Measurements from ENCODE around the gene NAA16. TPM values are rescaled to one million over a fixed set of nuclear protein-coding genes. Genes with fewer than 3 reads are reported as not detected.
"Not testable (repeated sequence)": the region's sequence is repeated elsewhere in the genome, so short reads cannot be mapped to it uniquely, and the experiment has no call there.

NAA16 gene
- polyA plus RNA-seq (ENCODE audit: low read depth in 6 of 6) = 10 to 100 TPM in 2 of 6 donors, 1 to 10 TPM in 4; 7.7 to 18.1 (median 9.9) TPM

DNA sequence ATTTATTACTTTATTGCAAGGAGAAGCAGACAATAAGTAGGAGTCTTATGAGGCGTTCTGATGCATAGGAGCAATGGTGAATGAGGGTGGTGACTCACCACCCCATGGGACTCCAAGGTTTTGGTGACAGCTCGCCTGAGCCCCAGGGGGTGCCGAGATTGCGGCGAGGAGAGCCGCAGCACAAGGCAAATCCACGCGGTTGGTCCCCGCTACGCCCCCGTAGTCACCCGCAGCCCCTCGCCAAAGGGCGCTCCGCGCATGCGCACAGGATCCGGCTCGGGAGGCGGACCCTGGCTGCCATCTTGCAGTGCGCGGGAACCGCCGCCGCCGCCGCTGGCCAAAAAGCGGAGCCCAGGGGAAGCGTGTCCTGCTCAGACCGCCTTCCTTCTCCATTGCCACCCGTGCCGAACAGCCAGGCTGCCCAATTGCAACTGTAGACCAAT is at the start of gene NAA16:
Gene NAA16 (plus strand): TSS at position 305 of the 443 bp plus-strand sequence. CDS start 262 bp downstream, outside the sequence.
- Mint-ChIP-seq H3K4me1 (peaks cover 7 to 36% (median 24%) of the 10 kb centered on the region in 3 donors), H3K27ac (peak within 1 kb of the TSS; percentile 93 to 98 (median 94)), H3K36me3 (no peaks in the 10 kb centered on the region), H3K27me3 (peaks cover 0 to 2% (median under 1%) of the 10 kb centered on the region in 3 donors), H3K9me3 (no peaks in the 10 kb centered on the region), H3K4me3 (peak within 1 kb of the TSS; percentile 90 to 98 (median 96))
- ATAC-seq (ENCODE audit: low read depth in 2 of 2) = peak; percentile 79 to 82
- DNase-seq = peak; percentile 93

DNA sequence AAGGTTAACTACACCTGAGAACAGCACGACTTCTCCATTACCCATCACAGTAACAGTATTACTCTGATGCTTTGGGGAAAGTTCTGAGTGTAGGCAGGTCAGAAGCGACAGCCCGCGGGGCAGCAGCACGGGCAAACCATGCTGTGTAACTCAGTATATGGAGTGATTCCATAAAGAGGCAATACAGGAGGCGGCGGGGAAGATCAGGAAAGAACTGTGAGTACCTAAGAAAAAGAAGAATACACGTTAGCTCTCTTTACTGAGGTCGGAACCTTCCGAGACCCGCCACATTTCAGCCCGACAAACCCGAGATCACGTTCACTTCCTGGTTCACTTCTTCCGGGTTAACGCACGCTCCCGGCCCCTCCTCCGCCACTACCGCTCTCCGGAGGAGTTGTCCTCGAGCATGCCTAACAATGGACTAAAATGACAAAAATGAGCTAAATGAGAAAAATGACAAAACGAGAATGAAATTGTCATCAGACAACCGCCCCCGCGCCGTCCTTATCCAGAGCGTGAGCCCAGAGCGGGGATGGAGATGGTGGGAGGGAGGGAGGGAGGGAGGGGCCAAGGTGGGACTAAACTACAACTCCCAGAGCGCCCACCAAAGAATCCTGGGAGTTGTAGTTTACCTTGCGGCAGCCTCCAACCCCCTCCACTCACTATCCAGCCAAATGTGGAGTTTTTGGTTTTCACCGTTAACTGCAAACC is 47.7 kb upstream of the NAA16 start, which contains the start of gene MTRF1:
Gene MTRF1 (minus strand): TSS at position 316 of the 711 bp plus-strand sequence. CDS start 2,669 bp downstream, outside the sequence.
- peak; percentile 84 for DNase-seq
- H3K27ac Mint-ChIP-seq = peak within 1 kb of the TSS; percentile 95 to 100 (median 99)
- H3K4me3 Mint-ChIP-seq = peak within 1 kb of the TSS; percentile 87 to 100 (median 100)
- H3K9me3 Mint-ChIP-seq = peaks cover 0 to 8% (median 5%) of the 10 kb centered on the region in 7 donors
- H3K36me3 Mint-ChIP-seq = peaks cover 0 to 8% of the 10 kb centered on the region in 2 donors
- H3K27me3 Mint-ChIP-seq = no peaks in the 10 kb centered on the region
- ATAC-seq (ENCODE audit: low read depth in 2 of 2) = peak; percentile 92 to 93
- peaks cover 10 to 18% (median 14%) of the 10 kb centered on the region in 3 donors for H3K4me1 Mint-ChIP-seq

GRCh38 chr13:41267106-41267505 is 44.0 kb upstream of the NAA16 start:
- H3K27ac Mint-ChIP-seq = no peak overlapping the region
- H3K4me3 Mint-ChIP-seq = no peak overlapping the region
- peaks cover 0 to 16% (median 10%) of the 10 kb centered on the region in 7 donors for H3K9me3 Mint-ChIP-seq
- H3K4me1 Mint-ChIP-seq = peaks cover 12 to 22% (median 15%) of the 10 kb centered on the region in 3 donors
- H3K36me3 Mint-ChIP-seq = no peaks in the 10 kb centered on the region
- DNase-seq (no peak), ATAC-seq (ENCODE audit: low read depth in 2 of 2) (no peak)
- H3K27me3 Mint-ChIP-seq = no peaks in the 10 kb centered on the region

- Mint-ChIP-seq H3K36me3 (no peaks in the 10 kb centered on the region), H3K9me3 (peaks cover 0 to 16% (median 10%) of the 10 kb centered on the region in 7 donors), H3K27ac (no peak overlapping the region), H3K4me1 (peaks cover 9 to 10% (median 10%) of the 10 kb centered on the region in 3 donors), H3K4me3 (no peak overlapping the region), H3K27me3 (no peaks in the 10 kb centered on the region)
- ATAC-seq (ENCODE audit: low read depth in 2 of 2) (no peak), DNase-seq (no peak)
Observed at GRCh38 chr13:41268764-41269163, 42.3 kb upstream of the NAA16 start.

DNA sequence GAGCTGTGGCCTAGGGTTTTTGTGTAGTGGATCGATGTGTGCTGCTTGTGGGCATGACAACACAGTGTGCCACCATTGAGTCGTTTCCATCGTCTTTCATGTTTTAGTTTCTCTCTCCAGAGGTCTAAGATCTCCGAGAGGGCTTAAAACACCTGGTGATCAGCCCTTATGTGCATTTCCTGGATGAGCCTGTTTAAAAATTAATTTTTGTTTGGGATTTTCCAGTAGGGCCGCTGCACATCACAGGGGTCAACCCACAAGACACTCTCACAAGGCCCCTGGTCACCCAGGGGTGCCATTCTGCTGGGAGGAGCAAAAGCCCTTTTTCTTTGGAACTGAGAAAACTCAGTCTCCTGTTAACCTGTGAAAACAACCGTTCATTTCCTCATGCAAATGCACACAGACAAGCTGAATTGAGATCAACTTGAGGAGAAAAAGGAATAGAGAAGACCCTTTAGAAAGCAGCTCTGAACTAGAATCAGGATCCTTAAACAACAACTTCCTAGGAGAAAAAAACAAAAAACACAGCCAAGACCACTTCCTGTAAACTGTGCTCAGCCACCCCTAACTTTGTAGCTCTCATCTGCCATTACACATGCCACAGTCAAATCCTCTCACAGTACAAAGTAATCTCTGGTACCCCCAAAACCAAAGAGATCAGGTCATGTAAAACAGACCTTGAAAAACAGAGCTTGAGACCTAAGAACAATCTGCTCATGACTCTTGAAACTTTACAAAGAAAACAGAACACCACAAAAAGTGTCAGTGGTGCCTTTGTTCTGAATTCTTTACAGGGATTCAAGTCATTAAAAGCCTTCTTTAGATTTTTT is 39.4 kb upstream of the NAA16 start:
- Mint-ChIP-seq H3K4me1 (peaks cover 9 to 10% (median 10%) of the 10 kb centered on the region in 3 donors), H3K36me3 (no peaks in the 10 kb centered on the region)

DNA sequence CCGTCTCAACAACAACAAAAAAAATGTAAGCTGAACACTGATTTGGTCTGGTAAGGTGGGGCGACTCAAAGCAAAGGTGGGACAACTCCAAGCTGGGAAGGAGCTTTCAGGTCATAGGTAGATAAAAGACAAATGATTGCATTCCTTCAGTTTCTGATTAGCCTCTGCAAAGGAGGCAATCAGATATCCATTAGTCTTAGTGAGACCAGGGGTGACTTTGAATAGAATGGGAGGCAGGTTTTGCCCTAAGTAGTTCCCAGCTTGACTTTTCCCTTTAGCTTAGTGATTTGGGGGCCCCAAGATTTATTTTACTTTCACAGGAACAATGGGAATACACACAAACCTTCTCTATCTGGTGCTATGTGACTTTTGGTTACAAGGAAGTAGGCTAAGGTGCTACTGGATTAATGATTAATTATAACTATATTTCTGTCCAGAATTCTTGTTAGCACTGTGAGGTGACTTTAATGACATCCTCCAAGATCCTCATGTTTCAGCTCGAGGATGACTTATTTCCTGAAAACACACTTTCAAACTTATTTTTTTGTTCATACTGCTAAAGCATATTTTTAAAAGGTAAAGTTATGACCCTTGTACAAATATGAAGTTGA is 37.1 kb upstream of the NAA16 start:
- DNase-seq (no peak), ATAC-seq (ENCODE audit: low read depth in 2 of 2) (no peak)
- H3K4me1 Mint-ChIP-seq = peaks cover 9 to 10% (median 10%) of the 10 kb centered on the region in 3 donors
- H3K4me3 Mint-ChIP-seq = no peak overlapping the region
- H3K9me3 Mint-ChIP-seq = peaks cover 0 to 4% (median 0%) of the 10 kb centered on the region in 7 donors
- H3K27me3 Mint-ChIP-seq = no peaks in the 10 kb centered on the region
- no peaks in the 10 kb centered on the region for H3K36me3 Mint-ChIP-seq
- H3K27ac Mint-ChIP-seq = peak overlapping the region in 1 of 6 donors; percentile 53

More for the DNA sequence above, 39.4 kb upstream of the NAA16 start:
- Mint-ChIP-seq H3K4me3 (peak overlapping the region in 2 of 8 donors; percentile 0 to 29), H3K9me3 (peaks cover 0 to 16% (median 8%) of the 10 kb centered on the region in 7 donors), H3K27ac (peak overlapping the region in 4 of 6 donors; percentile 17 to 73 (median 69)), H3K27me3 (no peaks in the 10 kb centered on the region)
- DNase-seq = no peak
- peak in 1 of 2 donors; percentile 21 for ATAC-seq (ENCODE audit: low read depth in 2 of 2)

DNA sequence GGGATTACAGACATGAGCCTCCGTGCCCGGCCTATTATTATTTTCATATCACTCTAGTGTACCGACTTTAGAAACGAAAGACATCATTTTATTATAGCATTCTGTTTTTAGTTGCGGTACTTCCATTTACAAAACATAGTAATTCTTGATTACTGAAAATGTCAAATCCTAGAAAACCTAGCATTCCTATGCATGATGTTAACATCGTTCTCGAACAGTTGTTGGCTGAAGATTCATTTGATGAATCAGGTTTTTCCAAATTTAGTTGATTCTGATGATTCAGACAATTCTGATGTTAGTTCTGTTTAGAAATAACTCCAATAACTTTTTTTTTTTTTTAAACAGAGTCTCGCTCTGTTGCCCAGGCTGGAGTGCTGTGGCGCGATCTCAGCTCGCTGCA is 36.2 kb upstream of the NAA16 start:
- H3K9me3 Mint-ChIP-seq = no peaks in the 10 kb centered on the region
- H3K4me1 Mint-ChIP-seq = peaks cover 9 to 10% (median 10%) of the 10 kb centered on the region in 3 donors
- no peak for DNase-seq
- no peak overlapping the region for H3K27ac Mint-ChIP-seq
- H3K27me3 Mint-ChIP-seq = no peaks in the 10 kb centered on the region
- ATAC-seq (ENCODE audit: low read depth in 2 of 2) = no peak
- H3K36me3 Mint-ChIP-seq = no peaks in the 10 kb centered on the region
- H3K4me3 Mint-ChIP-seq = no peak overlapping the region

GRCh38 chr13:41276824-41277223 is 34.2 kb upstream of the NAA16 start:
- Mint-ChIP-seq H3K27me3 (no peaks in the 10 kb centered on the region), H3K9me3 (no peaks in the 10 kb centered on the region), H3K4me1 (peaks cover 4 to 8% (median 5%) of the 10 kb centered on the region in 3 donors), H3K36me3 (no peaks in the 10 kb centered on the region), H3K4me3 (no peak overlapping the region), H3K27ac (no peak overlapping the region)
- ATAC-seq (ENCODE audit: low read depth in 2 of 2) (no peak), DNase-seq (no peak)

- DNase-seq; H3K36me3 Mint-ChIP-seq; ATAC-seq (ENCODE audit: low read depth in 2 of 2); H3K27ac Mint-ChIP-seq; H3K9me3 Mint-ChIP-seq; H3K27me3 Mint-ChIP-seq: not testable (repeated sequence)
- peak overlapping the region in 1 of 8 donors; percentile 35 for H3K4me3 Mint-ChIP-seq
- H3K4me1 Mint-ChIP-seq = peaks cover 6 to 14% (median 10%) of the 10 kb centered on the region in 3 donors
Observed at GRCh38 chr13:41279156-41279555, 31.9 kb upstream of the NAA16 start.

- peak; percentile 20 for DNase-seq
- peak; percentile 94 to 97 for ATAC-seq (ENCODE audit: low read depth in 2 of 2)
- H3K4me3 Mint-ChIP-seq = no peak overlapping the region
- H3K36me3 Mint-ChIP-seq = no peaks in the 10 kb centered on the region
- H3K27ac Mint-ChIP-seq = no peak overlapping the region
- H3K4me1 Mint-ChIP-seq = peaks cover 6 to 14% (median 10%) of the 10 kb centered on the region in 3 donors
- H3K9me3 Mint-ChIP-seq = no peaks in the 10 kb centered on the region
- H3K27me3 Mint-ChIP-seq = no peaks in the 10 kb centered on the region
Observed at GRCh38 chr13:41282129-41282571, 28.9 kb upstream of the NAA16 start.

- H3K4me1 Mint-ChIP-seq = peaks cover 6 to 14% (median 10%) of the 10 kb centered on the region in 3 donors
- peaks cover 0 to 5% (median 0%) of the 10 kb centered on the region in 3 donors for H3K27me3 Mint-ChIP-seq
- H3K4me3 Mint-ChIP-seq = no peak overlapping the region
Observed at GRCh38 chr13:41284512-41285288, 26.4 kb upstream of the NAA16 start.

GRCh38 chr13:41286370-41286769 is 24.7 kb upstream of the NAA16 start:
- Mint-ChIP-seq H3K27me3 (peaks cover 0 to 8% (median 4%) of the 10 kb centered on the region in 3 donors), H3K4me3 (no peak overlapping the region), H3K9me3 (peaks cover 0 to 3% (median 0%) of the 10 kb centered on the region in 7 donors), H3K4me1 (peaks cover 6 to 12% (median 10%) of the 10 kb centered on the region in 3 donors), H3K27ac (no peak overlapping the region), H3K36me3 (peaks cover 0 to 4% of the 10 kb centered on the region in 2 donors)
- ATAC-seq (ENCODE audit: low read depth in 2 of 2) (no peak), DNase-seq (no peak)

More at GRCh38 chr13:41284512-41285288, 26.4 kb upstream of the NAA16 start:
- no peak overlapping the region for H3K27ac Mint-ChIP-seq
- no peak for DNase-seq
- no peaks in the 10 kb centered on the region for H3K36me3 Mint-ChIP-seq
- ATAC-seq (ENCODE audit: low read depth in 2 of 2) = no peak
- H3K9me3 Mint-ChIP-seq = no peaks in the 10 kb centered on the region
